ENCODE data around the gene GLYR1. TPM values are rescaled to one million over a fixed set of nuclear protein-coding genes. Genes with fewer than 3 reads are reported as not detected.

The GLYR1 gene
- total and polyA plus RNA-seq, 2 experiments from 2014 or later, result 59.9 to 105 TPM

- H3K4me3 Mint-ChIP-seq, result no peak overlapping the region
- DNase-seq (ENCODE audit: low spot score), result no peak
- Histone ChIP-seq H3K79me2 (replicated peaks; ENCODE audit: insufficient read depth) (peaks cover 39% of the 10 kb centered on the region), H3F3A (replicated peaks; ENCODE audit: low read depth) (0 out of 2 replicates have a peak, but pooled peaks cover 2% of the 10 kb centered on the region), H3K4me2 (no peak overlapping the region), H3K4me1 (ENCODE audit: insufficient read depth) (no peaks in the 10 kb centered on the region), H3K27ac (ENCODE audit: low read depth) (no peak overlapping the region), H3K9me2 (ENCODE audit: insufficient read depth) (no peaks in the 10 kb centered on the region), H3K4me3 (no peak overlapping the region), H4K20me1 (replicated peaks; ENCODE audit: insufficient read depth) (peaks cover 19% of the 10 kb centered on the region), H2AFZ (no peak overlapping the region), H3K27me3 (ENCODE audit: insufficient read depth) (no peaks in the 10 kb centered on the region), H3K36me3 (ENCODE audit: insufficient read depth) (peaks cover 38% of the 10 kb centered on the region)
- ATAC-seq, result no peak
- H3K36me3 Mint-ChIP-seq (ENCODE audit: low read depth), result peaks cover 63% of the 10 kb centered on the region
- H3K27ac Mint-ChIP-seq, result no peak overlapping the region
- peaks cover 7% of the 10 kb centered on the region; the same call in 2 of the 3 replicates for H3K4me1 Mint-ChIP-seq
- peaks cover 5% of the 10 kb centered on the region for H3K27me3 Mint-ChIP-seq (ENCODE audit: insufficient read depth, low read depth, poor library complexity)
- TF ChIP-seq JUNB (IDR thresholded peaks at IDR 0.05; ENCODE audit: unreplicated experiment), result no peak
- no peak for TF ChIP-seq POLR2AphosphoS5 (IDR thresholded peaks at IDR 0.05; ENCODE audit: low read depth)
- TF ChIP-seq ZNF114 (CRISPR knock-in tag; IDR thresholded peaks at IDR 0.05), result no peak
- no peak for TF ChIP-seq STAT1 (IDR thresholded peaks at IDR 0.05; ENCODE audit: unreplicated experiment)
- TF ChIP-seq ETS1 (IDR thresholded peaks at IDR 0.05), result no peak
- TF ChIP-seq ZNF462 (CRISPR knock-in tag; IDR thresholded peaks at IDR 0.05), result no peak
- no peak for TF ChIP-seq NANOG (IDR thresholded peaks at IDR 0.05; ENCODE audit: borderline replicate concordance)
- no peak for TF ChIP-seq ZNF331 (CRISPR knock-in tag; IDR thresholded peaks at IDR 0.05; ENCODE audit: low read depth)
- TF ChIP-seq CREB1 (CRISPR knock-in tag; IDR thresholded peaks at IDR 0.05; ENCODE audit: low read depth), result no peak
- TF ChIP-seq REST (IDR thresholded peaks at IDR 0.05; ENCODE audit: unreplicated experiment), result no peak
- no peak for TF ChIP-seq EZH2 (IDR thresholded peaks at IDR 0.05; ENCODE audit: low read depth, unreplicated experiment)
- TF ChIP-seq, protein P1, sequence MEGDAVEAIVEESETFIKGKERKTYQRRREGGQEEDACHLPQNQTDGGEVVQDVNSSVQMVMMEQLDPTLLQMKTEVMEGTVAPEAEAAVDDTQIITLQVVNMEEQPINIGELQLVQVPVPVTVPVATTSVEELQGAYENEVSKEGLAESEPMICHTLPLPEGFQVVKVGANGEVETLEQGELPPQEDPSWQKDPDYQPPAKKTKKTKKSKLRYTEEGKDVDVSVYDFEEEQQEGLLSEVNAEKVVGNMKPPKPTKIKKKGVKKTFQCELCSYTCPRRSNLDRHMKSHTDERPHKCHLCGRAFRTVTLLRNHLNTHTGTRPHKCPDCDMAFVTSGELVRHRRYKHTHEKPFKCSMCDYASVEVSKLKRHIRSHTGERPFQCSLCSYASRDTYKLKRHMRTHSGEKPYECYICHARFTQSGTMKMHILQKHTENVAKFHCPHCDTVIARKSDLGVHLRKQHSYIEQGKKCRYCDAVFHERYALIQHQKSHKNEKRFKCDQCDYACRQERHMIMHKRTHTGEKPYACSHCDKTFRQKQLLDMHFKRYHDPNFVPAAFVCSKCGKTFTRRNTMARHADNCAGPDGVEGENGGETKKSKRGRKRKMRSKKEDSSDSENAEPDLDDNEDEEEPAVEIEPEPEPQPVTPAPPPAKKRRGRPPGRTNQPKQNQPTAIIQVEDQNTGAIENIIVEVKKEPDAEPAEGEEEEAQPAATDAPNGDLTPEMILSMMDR (conservative IDR thresholded peaks at IDR 0.05; ENCODE audit: low read depth in 2 of 2), result no peak
- no peak for TF ChIP-seq EZH2phosphoT487 (IDR thresholded peaks at IDR 0.05; ENCODE audit: unreplicated experiment)
- H3K9me3 Mint-ChIP-seq, result no peaks in the 10 kb centered on the region
These were observed 8.3 kb upstream of the GLYR1 start for GRCh38 chr16:4855371-4855770.

Data from GM23338 (cell line).